HG02763 (cell line): Measurements from ENCODE around the gene CHD2.
"Not testable (repeated sequence)": the region's sequence is repeated elsewhere in the genome, so short reads cannot be mapped to it uniquely, and the experiment has no call there.

Experiments
- ATAC-seq: cut with Tn5 transposase; IDR thresholded peaks from one replicate; pipeline ENCODE4 v1.9.1; 2021; ENCODE audit warnings: mild to moderate bottlenecking, moderate library complexity; ENCODE audit not compliant: unreplicated experiment

The CHD2 gene

DNA sequence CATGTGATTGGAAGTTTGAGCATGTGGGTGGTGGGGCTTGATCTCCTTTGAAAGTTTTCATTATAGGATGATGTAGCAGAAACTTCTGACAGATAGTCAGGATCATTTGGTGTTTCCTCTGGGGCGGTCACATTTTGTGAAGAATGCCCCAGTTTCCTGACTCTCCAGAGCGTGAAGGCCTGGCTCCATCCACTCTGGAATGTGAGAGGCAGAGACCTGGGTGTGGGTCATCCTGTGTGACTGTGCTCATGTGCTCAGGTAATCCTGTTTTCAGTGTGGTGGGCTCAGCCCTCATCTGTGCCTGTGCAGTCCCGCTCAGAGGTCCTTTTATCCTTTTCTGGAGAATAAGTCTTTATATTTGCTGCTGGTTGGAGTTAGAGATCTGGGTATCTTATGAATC is 107.9 kb downstream of the CHD2 start:
- ATAC-seq: no peak

DNA sequence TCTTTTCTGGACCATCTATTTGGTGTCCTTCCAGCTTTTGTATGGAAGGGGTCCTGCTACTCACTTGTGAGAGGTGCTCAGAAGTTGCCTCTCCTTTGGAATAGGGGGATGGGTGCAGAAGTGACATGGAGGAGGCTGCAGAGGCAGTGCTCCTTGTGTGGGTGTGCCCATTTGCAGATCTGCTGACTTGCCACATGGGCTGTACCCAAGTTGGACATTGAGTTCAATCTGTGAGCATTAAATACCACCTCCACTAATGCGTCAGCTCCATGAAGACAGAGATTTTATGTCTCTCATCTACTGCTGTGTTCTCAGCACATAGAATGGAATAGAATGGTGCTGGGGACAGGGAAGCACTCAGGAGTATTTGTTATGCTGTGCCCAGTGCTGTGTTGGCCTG is 112.7 kb downstream of the CHD2 start:
- no peak for ATAC-seq

GRCh38 chr15:93017526-93017925 is 117.4 kb downstream of the CHD2 start:
- no peak for ATAC-seq

DNA sequence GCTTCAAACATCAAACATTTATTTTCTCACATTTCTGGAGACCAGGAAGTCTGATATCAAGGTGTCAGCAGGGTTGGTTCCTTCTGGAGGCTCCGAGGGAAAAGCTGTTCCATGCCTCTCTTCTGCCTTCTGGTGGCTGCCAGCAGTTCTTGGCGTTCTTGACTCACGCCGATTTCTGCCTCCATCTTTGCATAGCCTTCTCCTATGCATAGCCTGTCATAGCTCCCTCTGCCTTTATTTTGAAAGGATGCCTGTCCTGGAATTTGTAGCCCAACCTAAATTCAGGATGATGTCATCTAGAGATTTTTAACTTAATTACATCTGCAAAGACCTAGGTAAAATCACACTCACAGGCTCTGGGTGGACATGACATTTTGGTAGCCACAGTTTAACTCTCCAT is 118.5 kb downstream of the CHD2 start:
- ATAC-seq: no peak

DNA sequence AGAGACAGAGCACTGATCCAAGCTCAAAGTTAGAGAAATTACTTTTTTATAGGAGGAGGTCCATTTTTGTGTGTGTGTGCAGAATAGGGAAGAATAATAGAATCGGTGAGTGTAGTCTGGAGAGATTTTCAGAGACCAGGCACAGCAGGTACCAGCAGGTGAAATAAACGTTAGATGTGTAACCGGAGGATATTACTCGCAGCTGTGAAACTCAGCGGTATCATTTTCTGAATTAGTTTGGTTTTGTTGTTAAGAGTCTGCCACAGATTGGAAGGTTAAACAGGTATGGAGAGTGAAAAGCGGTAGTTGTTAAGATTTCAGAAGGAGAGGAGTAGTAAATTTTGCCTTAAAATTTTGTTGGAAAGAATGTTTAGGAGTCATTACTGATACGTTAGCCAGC is 119.0 kb downstream of the CHD2 start:
- ATAC-seq: no peak

DNA sequence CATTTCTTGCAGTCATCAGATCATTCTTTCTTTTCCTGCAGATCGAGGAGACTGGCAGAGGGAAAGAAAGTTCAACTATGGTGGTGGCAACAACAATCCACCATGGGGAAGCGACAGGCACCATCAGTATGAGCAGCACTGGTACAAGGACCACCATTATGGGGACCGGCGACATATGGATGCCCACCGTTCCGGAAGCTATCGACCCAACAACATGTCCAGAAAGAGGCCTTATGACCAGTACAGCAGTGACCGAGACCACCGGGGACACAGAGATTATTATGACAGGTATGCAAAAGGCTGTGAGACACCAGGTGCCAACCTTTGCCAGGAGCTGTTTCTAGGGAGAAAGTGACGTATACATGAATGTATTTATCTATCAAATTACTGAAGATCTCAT is 119.8 kb downstream of the CHD2 start:
- ATAC-seq: no peak

GRCh38 chr15:93020976-93021772 is 121.0 kb downstream of the CHD2 start:
- ATAC-seq: peak; percentile 79

DNA sequence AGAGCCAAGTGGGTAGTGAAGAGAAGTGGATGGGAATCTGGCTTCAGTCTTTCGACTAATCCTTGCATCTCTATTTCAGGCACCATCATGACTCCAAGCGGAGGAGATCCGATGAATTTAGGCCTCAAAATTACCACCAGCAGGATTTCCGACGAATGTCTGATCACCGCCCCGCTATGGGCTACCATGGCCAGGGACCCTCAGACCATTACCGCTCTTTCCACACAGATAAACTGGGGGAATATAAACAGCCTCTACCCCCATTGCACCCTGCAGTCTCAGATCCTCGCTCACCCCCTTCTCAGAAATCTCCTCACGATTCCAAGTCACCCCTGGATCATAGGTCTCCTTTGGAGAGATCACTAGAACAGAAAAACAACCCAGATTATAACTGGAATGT is 124.2 kb downstream of the CHD2 start:
- no peak for ATAC-seq

- no peak for ATAC-seq
Measured at GRCh38 chr15:93024716-93025624, 124.8 kb downstream of the CHD2 start.

GRCh38 chr15:93025625-93025982 is 125.5 kb downstream of the CHD2 start:
- no peak for ATAC-seq

DNA sequence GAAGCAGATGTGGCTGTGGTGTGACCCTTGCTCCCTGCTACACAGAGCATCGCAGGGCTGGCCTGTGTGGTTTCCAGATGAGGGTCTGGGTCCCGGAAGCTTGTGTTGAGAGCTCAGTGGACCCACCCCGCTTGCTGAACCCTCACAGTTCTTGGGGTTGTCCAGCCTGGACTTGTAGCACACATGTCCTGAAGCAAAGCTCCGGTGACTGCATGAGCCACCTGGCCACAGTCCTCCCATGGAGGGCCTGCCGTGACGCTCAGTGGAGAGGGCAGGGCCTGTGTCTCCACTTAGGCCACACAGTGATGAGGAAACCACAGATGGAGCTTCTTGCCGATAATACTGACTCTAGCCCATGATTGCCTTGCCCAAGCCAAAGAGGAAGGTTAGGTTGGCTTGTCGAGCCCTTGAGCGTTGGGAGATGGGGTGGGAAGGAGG is 126.3 kb downstream of the CHD2 start:
- no peak for ATAC-seq

- no peak for ATAC-seq
Measured at GRCh38 chr15:93027413-93027812, 127.3 kb downstream of the CHD2 start.

DNA sequence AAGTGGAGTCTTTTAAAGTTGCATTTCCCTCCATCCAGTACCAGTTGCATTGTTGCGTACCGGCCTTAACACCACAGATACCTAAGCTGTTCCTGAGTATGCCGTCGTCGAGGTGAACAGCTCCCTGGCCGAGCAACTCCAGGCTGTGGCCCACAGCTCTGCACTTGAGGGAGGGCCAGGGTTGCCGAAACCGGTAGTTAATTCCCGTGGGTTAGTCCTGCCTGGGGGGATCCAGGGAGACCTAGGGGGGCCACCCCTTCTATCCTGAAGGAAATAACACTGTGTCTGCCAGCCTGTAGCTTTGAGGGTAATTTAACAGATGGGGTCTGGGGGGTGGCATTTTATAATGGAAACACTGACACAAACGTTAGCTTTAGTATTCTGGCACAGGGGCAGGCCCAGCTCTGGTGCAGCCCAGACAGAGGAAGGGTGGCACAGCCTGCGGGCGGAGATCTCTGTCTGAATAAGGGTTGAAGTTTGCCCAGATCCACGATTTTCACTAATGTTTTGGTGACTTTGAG is 128.0 kb downstream of the CHD2 start:
- no peak for ATAC-seq

- ATAC-seq: no peak
Measured at GRCh38 chr15:93028632-93029213, 128.6 kb downstream of the CHD2 start.

DNA sequence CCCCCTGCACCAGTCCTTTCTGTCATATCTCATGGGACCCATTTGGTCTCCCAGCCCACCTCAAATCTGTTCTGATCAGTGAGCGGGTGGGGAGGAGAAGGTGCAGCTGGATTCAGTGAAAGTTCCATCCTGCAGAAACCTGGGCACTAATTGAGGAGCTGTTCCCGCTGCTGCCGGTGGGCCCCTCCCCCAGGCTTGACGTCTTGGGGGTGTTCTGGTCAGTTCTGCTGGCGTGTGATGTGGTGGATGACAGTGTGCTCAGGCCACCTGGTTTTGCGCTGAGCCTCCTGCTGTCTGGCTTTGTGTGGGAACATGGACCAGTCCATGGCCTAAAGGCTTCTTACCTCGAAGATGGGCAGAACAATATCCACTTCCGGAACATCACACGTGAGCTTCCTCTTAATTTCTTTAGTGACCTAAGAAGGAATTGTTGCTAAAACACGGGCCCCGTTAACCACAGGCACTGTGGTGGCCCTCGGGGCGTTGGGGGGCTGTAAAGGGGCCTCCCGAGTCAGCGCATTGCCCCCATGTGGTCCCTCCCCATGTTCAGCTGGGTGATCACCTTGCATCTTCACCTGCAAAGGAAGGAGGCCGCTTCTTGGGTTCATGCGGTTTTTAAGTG is 129.2 kb downstream of the CHD2 start:
- no peak for ATAC-seq

DNA sequence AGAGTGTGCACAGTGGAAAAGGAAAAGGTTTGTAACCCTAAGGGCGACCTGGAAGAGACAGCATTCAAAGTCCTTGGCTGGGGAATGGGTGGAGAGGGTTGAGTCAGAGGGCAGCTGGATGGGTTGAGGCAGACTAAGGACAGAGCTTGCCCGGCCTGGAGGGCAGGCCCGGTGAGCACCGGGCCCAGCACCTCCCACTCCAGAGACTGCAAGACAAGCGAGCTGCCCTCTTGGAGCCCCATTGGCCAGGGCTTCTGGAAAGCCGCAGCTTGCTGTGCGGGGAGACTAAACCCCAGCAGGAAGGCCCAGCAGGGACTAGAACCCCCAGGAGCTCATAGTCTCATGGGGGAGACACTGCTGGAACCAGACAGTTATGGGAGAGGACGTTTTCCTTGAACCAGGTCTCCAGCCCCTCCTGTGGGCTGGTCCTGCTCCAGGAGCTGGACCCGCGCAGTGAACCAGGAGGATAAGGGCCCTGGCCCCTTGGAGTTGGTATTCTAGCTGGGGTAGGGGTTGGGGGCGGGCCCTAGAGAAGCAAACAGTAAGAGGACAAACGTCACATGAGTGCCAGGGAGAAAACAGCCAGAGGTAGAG is 129.8 kb downstream of the CHD2 start:
- ATAC-seq: no peak

DNA sequence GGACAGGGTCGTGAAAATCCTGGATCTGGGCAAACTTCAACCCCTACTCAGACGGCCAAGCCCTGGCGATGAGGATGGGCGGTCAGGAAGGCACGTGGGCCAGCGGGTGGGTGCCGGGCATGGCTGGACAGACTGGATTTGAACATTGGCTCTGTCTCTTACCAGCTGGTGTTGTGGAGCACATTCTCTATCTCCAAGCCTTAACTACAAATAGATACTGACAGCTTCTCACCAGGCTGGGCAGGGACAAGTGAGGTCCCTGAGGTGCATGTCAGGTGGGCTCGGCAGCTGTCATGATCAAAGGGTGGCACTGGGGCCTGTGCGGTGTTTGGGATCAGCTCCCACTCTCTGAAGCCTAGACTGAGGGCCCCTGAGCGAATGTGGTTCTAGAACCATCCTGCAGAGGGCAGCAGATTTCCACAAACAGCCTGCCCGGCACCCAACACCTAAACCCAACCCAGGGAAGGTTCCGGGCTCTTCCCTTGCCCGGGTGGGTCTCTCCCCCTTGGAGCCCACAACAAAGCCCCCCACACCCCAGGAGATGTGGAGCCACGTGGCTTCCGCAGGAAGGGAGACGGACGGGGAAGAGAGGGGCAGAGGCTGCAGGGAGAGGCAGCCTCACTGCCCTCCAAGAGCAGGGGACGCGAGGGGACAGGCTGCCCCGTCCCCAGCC is 130.4 kb downstream of the CHD2 start:
- peak; percentile 67 for ATAC-seq

DNA sequence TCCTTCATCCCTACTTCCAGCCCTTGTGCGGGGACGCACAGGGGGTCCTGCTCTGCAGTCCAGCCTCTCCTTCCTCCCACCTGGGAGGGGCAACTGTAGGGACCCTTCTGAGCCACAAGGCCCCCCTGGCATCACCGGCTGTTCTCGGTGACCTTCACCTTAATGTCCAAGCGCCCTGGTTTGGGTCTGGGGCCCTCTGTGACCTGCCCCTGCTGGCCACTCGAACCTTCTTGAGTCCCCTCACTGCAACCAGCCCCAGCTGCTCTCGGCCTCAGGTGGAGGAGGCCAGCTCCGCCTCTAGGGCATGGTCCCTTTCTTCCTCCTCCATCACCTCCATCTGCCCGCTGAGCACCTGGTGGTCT is 131.0 kb downstream of the CHD2 start:
- no peak for ATAC-seq

GRCh38 chr15:93031557-93032384 is 131.6 kb downstream of the CHD2 start:
- ATAC-seq: not testable (repeated sequence)
